Mesodermal cell (in vitro differentiated cells): Measurements from ENCODE around the gene RAB6B.

Source experiments
- H3K27ac ChIP-seq: 2 replicates; pipeline ENCODE4 v1.7.0; 2013; ENCODE audit warnings: mild to moderate bottlenecking, low read depth, low read length, moderate library complexity; ENCODE audit not compliant: severe bottlenecking
- H3K36me3 ChIP-seq: 2 replicates; pipeline ENCODE4 v1.7.1; 2013; ENCODE audit warnings: mild to moderate bottlenecking, low read length, moderate library complexity; ENCODE audit not compliant: control insufficient read depth, insufficient read depth
- H3K4me1 ChIP-seq: one replicate; pipeline ENCODE4 v1.7.1; 2013; ENCODE audit warnings: mild to moderate bottlenecking, low read length; ENCODE audit not compliant: insufficient read depth, control insufficient read depth, poor library complexity, severe bottlenecking
- H3K4me3 ChIP-seq: 2 replicates; pipeline ENCODE4 v1.7.0; 2013; ENCODE audit warnings: low read length, control low read depth, mild to moderate bottlenecking; ENCODE audit not compliant: insufficient read depth, poor library complexity, severe bottlenecking; ENCODE audit errors: extremely low read depth
- H3K9me3 ChIP-seq: 2 replicates; pipeline ENCODE4 v1.7.1; 2013; ENCODE audit warnings: mild to moderate bottlenecking, low read length, moderate library complexity; ENCODE audit not compliant: control insufficient read depth
- WGBS, 2 experiments: methylation state at CpG; one replicate each; pipeline ENCODE4 v1.1.5; 2013; ENCODE audit warnings: missing lambda C conversion rate in 2 of 2; ENCODE audit not compliant: insufficient coverage in 2 of 2; 5-methylcytosine and 5-hydroxymethylcytosine counted together

RAB6B gene

DNA sequence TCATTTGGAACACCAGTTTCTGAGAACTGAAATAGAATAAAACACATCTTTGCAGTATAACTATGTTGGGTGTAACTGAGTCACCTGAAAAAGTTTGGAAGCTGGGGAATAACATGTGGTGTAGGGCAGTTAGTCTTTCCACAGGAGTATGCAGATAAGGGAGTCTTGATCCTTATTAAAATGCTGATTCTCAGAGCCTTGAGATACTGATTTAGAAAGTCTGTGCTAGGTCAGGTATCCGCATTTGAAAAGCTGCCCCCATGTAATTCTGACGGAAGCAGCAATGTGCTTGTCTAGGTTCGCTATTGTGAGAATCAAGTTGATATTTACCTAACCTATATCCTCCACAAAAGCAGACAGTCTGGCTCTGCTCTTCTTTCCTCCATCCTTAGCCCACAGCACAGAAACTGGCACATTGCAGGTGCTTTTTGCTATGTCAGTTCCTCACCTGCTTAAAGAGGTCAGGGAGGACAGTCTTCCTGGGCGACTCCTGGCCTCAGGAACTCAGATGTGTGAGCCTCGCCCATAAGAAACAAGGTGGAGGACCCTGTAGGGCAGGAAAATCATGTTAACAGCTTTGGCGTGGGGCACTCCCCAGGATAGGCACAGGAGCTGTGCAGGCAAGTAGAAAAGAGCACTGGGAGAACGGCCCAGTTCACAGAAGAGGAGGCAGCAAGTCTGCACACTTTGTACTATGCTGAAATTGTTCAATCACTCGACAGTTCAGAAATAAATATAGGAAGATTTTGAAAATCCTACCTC lies 117.7 kb downstream of the RAB6B start:
- Histone ChIP-seq H3K36me3 (no peaks in the 10 kb centered on the region), H3K4me1 (no peaks in the 10 kb centered on the region), H3K27ac (no peak overlapping the region), H3K4me3 (no peak overlapping the region), H3K9me3 (no peaks in the 10 kb centered on the region)
- WGBS, 2 experiments = 77 to 83% methylated on average over 5 to 6 of the region's 8 CpGs

DNA sequence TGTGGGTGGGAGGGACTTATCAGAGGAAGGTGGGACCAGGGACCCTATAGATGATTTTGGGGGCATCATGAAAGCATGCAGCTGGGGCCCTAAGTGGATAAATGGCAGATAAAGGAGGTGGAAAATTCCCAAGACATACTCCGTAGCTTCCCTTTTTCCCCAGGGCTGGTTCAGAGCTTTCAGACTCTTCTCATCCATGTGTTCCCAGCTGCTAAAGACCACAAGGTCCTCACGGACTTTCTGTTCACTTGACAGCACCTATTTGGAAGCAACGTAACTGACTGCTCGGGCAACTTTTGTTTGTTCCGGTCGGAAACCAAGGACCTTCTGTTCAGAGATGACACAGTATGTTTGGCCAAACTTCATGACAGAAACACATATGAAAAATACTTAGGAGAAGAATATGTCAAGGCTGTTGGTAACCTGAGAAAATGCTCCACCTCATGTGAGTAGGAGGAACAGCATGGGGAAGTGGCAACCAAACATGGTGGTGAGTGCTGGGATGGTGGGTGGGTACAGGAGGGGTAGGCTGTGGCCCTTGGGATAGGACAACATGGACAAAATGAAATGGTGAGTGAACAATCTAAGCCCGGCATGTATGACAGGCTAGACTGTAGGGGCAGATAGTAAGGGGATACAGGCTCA lies 118.8 kb downstream of the RAB6B start:
- Histone ChIP-seq H3K9me3 (no peaks in the 10 kb centered on the region), H3K36me3 (no peaks in the 10 kb centered on the region), H3K4me1 (no peaks in the 10 kb centered on the region), H3K27ac (no peak overlapping the region), H3K4me3 (no peak overlapping the region)
- WGBS, 2 experiments = 83 to 84% methylated on average over 7 of the region's 7 CpGs

DNA sequence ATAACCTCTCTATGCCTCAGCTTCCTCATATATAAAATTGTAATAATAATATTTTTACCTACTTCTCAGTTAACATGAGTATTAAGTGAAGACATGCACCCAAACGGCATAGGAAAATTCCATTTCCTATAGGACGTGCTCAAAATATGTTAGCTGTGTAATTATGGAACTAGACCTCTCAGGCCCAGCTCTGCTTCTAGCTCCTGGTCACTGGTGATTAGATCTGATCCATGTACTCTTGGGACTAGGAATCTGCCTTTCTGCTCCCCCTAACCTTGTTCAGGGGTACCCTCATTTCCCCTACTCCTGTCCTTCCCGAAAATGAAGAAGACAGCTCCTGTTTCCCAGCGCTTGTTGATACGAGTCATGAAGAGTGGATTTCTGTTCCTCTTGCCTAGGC lies 119.8 kb downstream of the RAB6B start:
- 77 to 89% methylated on average over 3 to 4 of the region's 5 CpGs for WGBS, 2 experiments
- Histone ChIP-seq H3K9me3 (no peaks in the 10 kb centered on the region), H3K4me1 (no peaks in the 10 kb centered on the region), H3K36me3 (no peaks in the 10 kb centered on the region), H3K4me3 (no peak overlapping the region), H3K27ac (no peak overlapping the region)

DNA sequence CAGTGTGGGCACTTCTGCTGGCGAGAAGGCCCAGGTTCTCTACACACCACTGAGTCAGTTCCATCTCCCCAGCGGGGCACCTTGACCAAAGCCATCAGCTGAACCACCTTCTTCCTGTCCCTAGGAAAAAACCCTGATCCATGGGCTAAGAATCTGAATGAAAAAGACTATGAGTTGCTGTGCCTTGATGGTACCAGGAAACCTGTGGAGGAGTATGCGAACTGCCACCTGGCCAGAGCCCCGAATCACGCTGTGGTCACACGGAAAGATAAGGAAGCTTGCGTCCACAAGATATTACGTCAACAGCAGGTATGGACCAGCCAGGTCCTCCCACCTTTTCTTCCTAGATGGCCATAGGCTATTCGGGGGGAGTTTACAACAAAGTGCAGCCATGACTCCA lies 120.4 kb downstream of the RAB6B start:
- Histone ChIP-seq H3K4me1 (no peaks in the 10 kb centered on the region), H3K27ac (no peak overlapping the region)
- 88 to 94% methylated on average over 8 of the region's 9 CpGs for WGBS, 2 experiments

More for the DNA sequence above, 120.4 kb downstream of the RAB6B start:
- Histone ChIP-seq H3K9me3 (no peaks in the 10 kb centered on the region), H3K36me3 (no peaks in the 10 kb centered on the region), H3K4me3 (no peak overlapping the region)
